ENCODE data around the gene SLC23A2. TPM values are rescaled to one million over a fixed set of nuclear protein-coding genes. Genes with fewer than 3 reads are reported as not detected.

The SLC23A2 gene
- total RNA-seq, 2 experiments from 2014 or later, result 14.3 to 25.7 TPM

GRCh38 chr20:4901031-4901818 is 100.1 kb downstream of the SLC23A2 start:
- TF ChIP-seq EZH2phosphoT487 (IDR thresholded peaks at IDR 0.05; ENCODE audit: borderline replicate concordance, low read depth, low read length), result no peak
- TF ChIP-seq CTCF (conservative IDR thresholded peaks at IDR 0.05; ENCODE audit: low read length), result no peak
- POLR2A ChIA-PET, result interaction anchor here (0.6 kb wide), 1 partner anchor 120 kb away, joined by 3 read pairs; no protein-coding TSS in a partner anchor
- Histone ChIP-seq H3K9me3 (ENCODE audit: low read length) (no peaks in the 10 kb centered on the region), H3K4me3 (ENCODE audit: low read depth, low read length, poor library complexity, severe bottlenecking) (no peak overlapping the region), H3K4me2 (ENCODE audit: low read length) (no peak overlapping the region), H2AFZ (ENCODE audit: low read length) (no peak overlapping the region), H3K9me2 (ENCODE audit: insufficient read depth, low read length) (no peaks in the 10 kb centered on the region), H4K20me1 (ENCODE audit: insufficient read depth, low read length) (no peaks in the 10 kb centered on the region), H3K27ac (ENCODE audit: low read depth, low read length, poor library complexity, severe bottlenecking) (no peak overlapping the region), H3K79me2 (ENCODE audit: insufficient read depth, low read depth, low read length) (no peaks in the 10 kb centered on the region), H3K4me1 (ENCODE audit: insufficient read depth, low read length, poor library complexity, severe bottlenecking) (peaks cover 2% of the 10 kb centered on the region), H3K36me3 (ENCODE audit: insufficient read depth, low read length) (peaks cover 38% of the 10 kb centered on the region)
- CTCF ChIA-PET (ENCODE audit: unreplicated experiment), result no interaction called here
- intact Hi-C loops (cut with micrococcal nuclease; ENCODE audit: unreplicated experiment), result no loop called here
- no peak for DNase-seq (ENCODE audit: low spot score)
- no TSS peak for BruUV-seq (replicated peaks)

- Histone ChIP-seq H3K27ac (ENCODE audit: low read depth, low read length, poor library complexity, severe bottlenecking) (no peak overlapping the region), H3K4me1 (ENCODE audit: insufficient read depth, low read length, poor library complexity, severe bottlenecking) (peaks cover 20% of the 10 kb centered on the region), H2AFZ (ENCODE audit: low read length) (no peak overlapping the region), H3K9me3 (ENCODE audit: low read length) (no peaks in the 10 kb centered on the region), H3K79me2 (ENCODE audit: insufficient read depth, low read depth, low read length) (no peaks in the 10 kb centered on the region), H4K20me1 (ENCODE audit: insufficient read depth, low read length) (no peaks in the 10 kb centered on the region), H3K4me2 (ENCODE audit: low read length) (no peak overlapping the region), H3K4me3 (ENCODE audit: low read depth, low read length, poor library complexity, severe bottlenecking) (no peak overlapping the region), H3K36me3 (ENCODE audit: insufficient read depth, low read length) (peaks cover 28% of the 10 kb centered on the region), H3K9me2 (ENCODE audit: insufficient read depth, low read length) (no peaks in the 10 kb centered on the region)
- intact Hi-C loops (cut with micrococcal nuclease; ENCODE audit: unreplicated experiment), result no loop called here
- POLR2A ChIA-PET, result interaction anchor here (0.5 to 0.6 kb wide), 2 partner anchors 112 to 209 kb away, joined by 3 to 5 read pairs; no protein-coding TSS in a partner anchor
- BruUV-seq (replicated peaks), result no TSS peak
- DNase-seq (ENCODE audit: low spot score), result no peak
- no peak for TF ChIP-seq CTCF (conservative IDR thresholded peaks at IDR 0.05; ENCODE audit: low read length)
- TF ChIP-seq EZH2phosphoT487 (IDR thresholded peaks at IDR 0.05; ENCODE audit: borderline replicate concordance, low read depth, low read length), result no peak
- CTCF ChIA-PET (ENCODE audit: unreplicated experiment), result no interaction called here
Observed at GRCh38 chr20:4898282-4899244, 102.7 kb downstream of the SLC23A2 start.
